ENCODE measurements around the gene TTC34. TPM values are rescaled to one million over a fixed set of nuclear protein-coding genes. Genes with fewer than 3 reads are reported as not detected.

The TTC34 gene
- total RNA-seq, 1 experiment from 2014 or later: 0.61 TPM

GRCh38 chr1:2830761-2831425 lies 29.4 kb upstream of the TTC34 start:
- CTCF ChIA-PET: interaction anchor here (0.5 kb wide), 1 partner anchor 1146 kb away, joined by 3 read pairs; no protein-coding TSS in a partner anchor
- no peak for TF ChIP-seq ZNF423 (CRISPR knock-in tag; IDR thresholded peaks at IDR 0.05)
- no peak for TF ChIP-seq JAZF1 (CRISPR knock-in tag; IDR thresholded peaks at IDR 0.05)
- TF ChIP-seq FOXJ3 (CRISPR knock-in tag; IDR thresholded peaks at IDR 0.05; ENCODE audit: borderline replicate concordance): no peak
- TF ChIP-seq ZNF317 (CRISPR knock-in tag; IDR thresholded peaks at IDR 0.05; ENCODE audit: borderline replicate concordance, low read depth): no peak
- no peak for TF ChIP-seq ERG (CRISPR knock-in tag; IDR thresholded peaks at IDR 0.05)
- no peak for TF ChIP-seq MXD4 (CRISPR knock-in tag; IDR thresholded peaks at IDR 0.05; ENCODE audit: borderline replicate concordance)
- no peak for TF ChIP-seq ARID4B (CRISPR knock-in tag; IDR thresholded peaks at IDR 0.05; ENCODE audit: borderline replicate concordance)
- no peak for TF ChIP-seq EMX1 (CRISPR knock-in tag; IDR thresholded peaks at IDR 0.05)
- no peak for TF ChIP-seq OVOL2 (CRISPR knock-in tag; IDR thresholded peaks at IDR 0.05; ENCODE audit: borderline replicate concordance)
- TF ChIP-seq E2F4 (CRISPR knock-in tag; IDR thresholded peaks at IDR 0.05; ENCODE audit: borderline replicate concordance, low read depth): no peak
- TF ChIP-seq RELA (CRISPR knock-in tag; IDR thresholded peaks at IDR 0.05; ENCODE audit: borderline replicate concordance): no peak
- no peak for TF ChIP-seq SMAD3 (CRISPR knock-in tag; IDR thresholded peaks at IDR 0.05; ENCODE audit: borderline replicate concordance)
- TF ChIP-seq E2F1 (CRISPR knock-in tag; IDR thresholded peaks at IDR 0.05): no peak
- no peak for TF ChIP-seq GRHL2 (CRISPR knock-in tag; IDR thresholded peaks at IDR 0.05; ENCODE audit: insufficient replicate concordance, severe bottlenecking)
- no peak for TF ChIP-seq ZNF671 (CRISPR knock-in tag; IDR thresholded peaks at IDR 0.05)
- TF ChIP-seq ESRRA (CRISPR knock-in tag; IDR thresholded peaks at IDR 0.05; ENCODE audit: borderline replicate concordance): no peak
- H3K9me3 Mint-ChIP-seq: peaks cover 34% of the 10 kb centered on the region
- H3K36me3 Mint-ChIP-seq: peaks cover 34% of the 10 kb centered on the region
- DNase-seq (ENCODE audit: low spot score): no peak
- H3K27ac Mint-ChIP-seq: no peak overlapping the region
- POLR2A ChIA-PET: no interaction called here
- H3K4me1 Mint-ChIP-seq: no peaks in the 10 kb centered on the region
- ATAC-seq: no peak
- H3K4me3 Mint-ChIP-seq: no peak overlapping the region
- no peaks in the 10 kb centered on the region; the same call in 1 of the 2 replicates for H3K27me3 Mint-ChIP-seq (ENCODE audit: low read depth)
